Mucosa of descending colon (tissue), 3 donors: Measurements from ENCODE around the gene IP6K3. TPM values are rescaled to one million over a fixed set of nuclear protein-coding genes. Genes with fewer than 3 reads are reported as not detected.
A peak's percentile ranks its signal among the peaks of the same experiment; 100 is the strongest.

Experiments used
- ATAC-seq: fragments of 200-7000 bp; cut with Tn5 transposase; one replicate; pipeline ENCODE4 v1.9.1; 2020; ENCODE audit warnings: mild to moderate bottlenecking, moderate library complexity
- DNase-seq, 3 donors: peaks; one replicate each; pipeline ENCODE4 v3.0.0-alpha.2; 2020
- H3K36me3 ChIP-seq: fragments of 200-600 bp; one replicate; pipeline ENCODE4 v1.8.0; 2021; ENCODE audit warnings: low read depth, mild to moderate bottlenecking
- H3K4me1 ChIP-seq: fragments of 200-600 bp; one replicate; pipeline ENCODE4 v1.8.0; 2021; ENCODE audit warnings: low read depth, mild to moderate bottlenecking
- H3K4me3 ChIP-seq: fragments of 200-600 bp; one replicate; pipeline ENCODE4 v1.8.0; 2021; ENCODE audit warnings: mild to moderate bottlenecking
- H3K9me3 ChIP-seq: fragments of 200-600 bp; one replicate; pipeline ENCODE4 v1.8.0; 2021; ENCODE audit warnings: mild to moderate bottlenecking
- intact Hi-C, 2 donors: fragments of 100-400 bp; cut with DNase I in 1 of 2; cut with micrococcal nuclease in 1 of 2; formaldehyde crosslinking; loops; one replicate each; pipeline versions ENCODE4 v1.11.0 to v1.11.1; 2022; cut with DNase I, micrococcal nuclease
- total RNA-seq, 3 donors: library from RNA; stranded (reverse); fragmentation: NEBNext Ultra II Directional in 2 of 3; extraction: Animal tissue kit (Norgen Biotek cat#: 25700) in 2 of 3; gene quantifications; one replicate each; pipeline versions ENCODE4 v1.2.1 to v1.2.4, GENCODE V29; 2021 to 2023
- TF ChIP-seq, protein P1 (sequence below): fragments of 200-600 bp; IDR thresholded peaks from one replicate; pipeline ENCODE4 v1.8.0; 2022; ENCODE audit warnings: antibody characterized with exemption, mild to moderate bottlenecking
- donor health status: DM: no; HTN: no; CAD: no; lungs with moderate emphysema.
- donor health status: DM: no; HTN: no; CAD: no.
- donor health status: DM: no; HTN: yes; CAD: no.

The IP6K3 gene
- total RNA-seq, 3 donors from 2014 or later: 0.67 to 6.8 (median 0.96) TPM

GRCh38 chr6:33790379-33790778, 43.7 kb upstream of the IP6K3 start:
- Histone ChIP-seq H3K4me3 (no peak overlapping the region), H3K9me3 (no peaks in the 10 kb centered on the region), H3K4me1 (peaks cover 26% of the 10 kb centered on the region), H3K36me3 (no peaks in the 10 kb centered on the region)
- no peak for ATAC-seq
- TF ChIP-seq, protein P1, sequence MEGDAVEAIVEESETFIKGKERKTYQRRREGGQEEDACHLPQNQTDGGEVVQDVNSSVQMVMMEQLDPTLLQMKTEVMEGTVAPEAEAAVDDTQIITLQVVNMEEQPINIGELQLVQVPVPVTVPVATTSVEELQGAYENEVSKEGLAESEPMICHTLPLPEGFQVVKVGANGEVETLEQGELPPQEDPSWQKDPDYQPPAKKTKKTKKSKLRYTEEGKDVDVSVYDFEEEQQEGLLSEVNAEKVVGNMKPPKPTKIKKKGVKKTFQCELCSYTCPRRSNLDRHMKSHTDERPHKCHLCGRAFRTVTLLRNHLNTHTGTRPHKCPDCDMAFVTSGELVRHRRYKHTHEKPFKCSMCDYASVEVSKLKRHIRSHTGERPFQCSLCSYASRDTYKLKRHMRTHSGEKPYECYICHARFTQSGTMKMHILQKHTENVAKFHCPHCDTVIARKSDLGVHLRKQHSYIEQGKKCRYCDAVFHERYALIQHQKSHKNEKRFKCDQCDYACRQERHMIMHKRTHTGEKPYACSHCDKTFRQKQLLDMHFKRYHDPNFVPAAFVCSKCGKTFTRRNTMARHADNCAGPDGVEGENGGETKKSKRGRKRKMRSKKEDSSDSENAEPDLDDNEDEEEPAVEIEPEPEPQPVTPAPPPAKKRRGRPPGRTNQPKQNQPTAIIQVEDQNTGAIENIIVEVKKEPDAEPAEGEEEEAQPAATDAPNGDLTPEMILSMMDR: no peak
- peak in 1 of 3 donors; percentile 3 for DNase-seq
- intact Hi-C loops: no loop called here

GRCh38 chr6:33789550-33789895, 42.8 kb upstream of the IP6K3 start:
- intact Hi-C loops: no loop called here
- no peak for ATAC-seq
- no peaks in the 10 kb centered on the region for H3K9me3 ChIP-seq
- no peak overlapping the region for H3K4me3 ChIP-seq
- H3K36me3 ChIP-seq: no peaks in the 10 kb centered on the region
- H3K4me1 ChIP-seq: peaks cover 29% of the 10 kb centered on the region
- peak; percentile 14 to 55 (median 39) for DNase-seq
- TF ChIP-seq, protein P1: no peak

DNA sequence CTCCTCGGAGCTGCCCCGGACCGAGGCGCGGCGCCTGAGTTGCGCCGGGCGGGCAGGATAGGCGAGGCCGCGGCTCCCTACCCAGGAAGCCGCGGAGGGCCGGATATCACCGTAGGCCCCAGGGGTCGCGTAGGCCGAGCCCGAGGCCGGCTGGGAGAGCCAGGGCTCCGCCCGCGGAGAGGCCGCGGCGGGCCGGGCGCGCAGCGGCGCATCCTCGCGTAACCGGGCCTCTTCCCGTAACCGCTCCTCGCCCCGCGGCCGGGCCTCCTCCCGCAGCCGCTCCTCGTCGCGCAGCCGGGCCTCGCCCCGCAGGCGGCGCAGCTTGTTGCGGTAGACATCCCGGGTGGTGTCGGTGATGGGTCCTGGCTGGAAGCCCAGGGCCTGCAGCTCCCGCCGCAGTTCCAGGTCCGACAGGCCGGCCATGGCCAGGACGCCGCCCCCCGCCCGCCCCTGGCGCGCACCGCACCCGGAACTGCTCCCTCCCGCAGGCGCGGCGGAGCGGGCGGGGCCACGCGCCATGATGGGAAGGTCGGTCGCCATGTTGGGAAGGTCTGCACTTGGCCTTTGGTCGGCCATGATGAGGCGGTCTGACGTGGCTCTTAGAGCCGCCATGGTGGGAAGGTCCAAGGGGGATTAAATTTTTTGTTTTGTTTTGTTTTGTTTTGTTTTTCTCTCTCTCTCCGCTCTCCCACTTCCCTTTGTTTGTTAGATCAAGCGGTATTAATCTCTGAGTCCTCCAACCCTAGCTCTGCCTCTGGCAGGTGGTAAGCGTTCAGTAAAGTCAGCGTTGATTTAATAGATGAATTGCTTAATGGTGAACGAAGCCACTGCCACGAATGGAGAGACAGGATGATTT, 42.2 kb upstream of the IP6K3 start, which contains the start of gene LEMD2:
Gene LEMD2, minus strand, starts transcription at position 437 of the 856 bp plus-strand sequence. Its CDS starts 14 bp downstream, at position 423.
- DNase-seq (peak; percentile 95 to 98 (median 95)), ATAC-seq (peak; percentile 97)
- peaks cover 29% of the 10 kb centered on the region for H3K4me1 ChIP-seq
- TF ChIP-seq, protein P1: no peak
- H3K4me3 ChIP-seq: peak within 1 kb of the TSS; percentile 95
- no peaks in the 10 kb centered on the region for H3K9me3 ChIP-seq
- intact Hi-C loops: no loop called here
- H3K36me3 ChIP-seq: peaks cover 2% of the 10 kb centered on the region

GRCh38 chr6:33787954-33788693, 41.4 kb upstream of the IP6K3 start:
- Histone ChIP-seq H3K4me1 (peaks cover 29% of the 10 kb centered on the region), H3K36me3 (peaks cover 7% of the 10 kb centered on the region), H3K4me3 (peak overlapping the region; percentile 95), H3K9me3 (no peaks in the 10 kb centered on the region)
- peak; percentile 69 to 86 (median 79) for DNase-seq
- TF ChIP-seq, protein P1: no peak
- ATAC-seq: peak; percentile 66
- intact Hi-C loops: no loop called here

DNA sequence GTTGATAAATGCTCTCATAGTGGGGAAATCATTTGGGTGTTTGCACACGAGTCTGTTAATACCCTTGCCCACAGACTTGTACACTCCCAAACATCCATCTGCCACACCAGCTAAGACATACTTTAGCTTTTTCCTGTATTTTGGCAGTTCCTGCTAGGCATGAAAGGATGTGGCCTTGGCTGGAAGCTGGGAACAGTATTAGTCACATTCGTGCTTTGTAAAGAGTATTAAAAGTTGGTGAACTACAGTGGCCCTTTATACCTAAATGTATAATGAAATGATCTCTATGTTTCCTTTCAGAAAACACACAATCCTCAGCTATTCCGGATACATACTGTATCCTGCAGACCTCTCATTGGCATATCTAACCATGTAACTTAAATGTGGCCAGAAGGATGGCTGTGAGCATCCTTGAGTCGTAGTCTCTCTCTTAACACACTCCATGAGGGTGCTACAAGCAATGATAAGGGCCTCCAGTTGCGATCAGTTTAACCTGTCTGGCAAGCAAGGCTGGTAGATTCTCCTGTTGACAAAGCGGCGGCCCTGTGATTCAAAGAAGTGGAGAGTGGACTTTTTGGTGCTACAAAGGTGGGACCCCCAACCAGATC, 40.7 kb upstream of the IP6K3 start:
- intact Hi-C loops: no loop called here
- TF ChIP-seq, protein P1: no peak
- peak in 1 of 3 donors; percentile 26 for DNase-seq
- no peak overlapping the region for H3K4me3 ChIP-seq
- H3K9me3 ChIP-seq: no peaks in the 10 kb centered on the region
- H3K4me1 ChIP-seq: peaks cover 29% of the 10 kb centered on the region
- ATAC-seq: no peak
- peaks cover 7% of the 10 kb centered on the region for H3K36me3 ChIP-seq
